ENCODE results near the gene FAM114A2. TPM values are rescaled to one million over a fixed set of nuclear protein-coding genes. Genes with fewer than 3 reads are reported as not detected.
A peak's percentile ranks its signal among the peaks of the same experiment; 100 is the strongest.
"Not testable (repeated sequence)": the region's sequence is repeated elsewhere in the genome, so short reads cannot be mapped to it uniquely, and the experiment has no call there.

FAM114A2 gene
- total and polyA plus RNA-seq, 10 donors: 6.3 to 37.3 (median 31.7) TPM

GRCh38 chr5:154076240-154076922 lies 37.7 kb upstream of the FAM114A2 start:
- no peak for TF ChIP-seq CTCF (IDR thresholded peaks at IDR 0.05 in 8 of 11, conservative IDR thresholded peaks at IDR 0.05 in 3 of 11)
- no peak for TF ChIP-seq POLR2AphosphoS5 (IDR thresholded peaks at IDR 0.05)
- TF ChIP-seq POLR2A (IDR thresholded peaks at IDR 0.05): no peak
- WGBS, 5 donors: 80 to 92% (median 87%) methylated on average over 5 of the region's 5 CpGs
- Histone ChIP-seq H3K27ac (no peak overlapping the region), H3K27me3 (replicated peaks in 1 of 7) (no peaks in the 10 kb centered on the region), H3K9me3 (no peaks in the 10 kb centered on the region), H3K4me3 (no peak overlapping the region), H3K4me1 (peaks cover 2 to 46% (median 18%) of the 10 kb centered on the region in 6 donors), H3K36me3 (no peaks in the 10 kb centered on the region)
- no peak for DNase-seq
- intact Hi-C loops (cut with DNase I; ENCODE audit: low total_unique reads): no loop called here

- WGBS, 5 donors: 43 to 50% (median 45%) methylated on average over 18 of the region's 18 CpGs
- peak; percentile 95 for DNase-seq
- intact Hi-C loops (cut with DNase I; ENCODE audit: low total_unique reads): loop anchor here (5.0 kb wide), 2 partner anchors 105 to 330 kb away; no protein-coding TSS in a partner anchor
- TF ChIP-seq POLR2A (IDR thresholded peaks at IDR 0.05): no peak
- TF ChIP-seq CTCF (IDR thresholded peaks at IDR 0.05 in 8 of 11, conservative IDR thresholded peaks at IDR 0.05 in 3 of 11): peak; percentile 83 to 95 (median 93)
- TF ChIP-seq POLR2AphosphoS5 (IDR thresholded peaks at IDR 0.05): peak in 2 of 3 donors; percentile 26 to 40
- peaks cover under 1 to 33% (median 8%) of the 10 kb centered on the region in 6 donors for H3K4me1 ChIP-seq
- H3K4me3 ChIP-seq: no peak overlapping the region
- no peak overlapping the region for H3K27ac ChIP-seq
- no peaks in the 10 kb centered on the region for H3K9me3 ChIP-seq
- H3K27me3 ChIP-seq (replicated peaks in 1 of 7): no peaks in the 10 kb centered on the region
- H3K36me3 ChIP-seq: no peaks in the 10 kb centered on the region
Measured at GRCh38 chr5:154072414-154073171, 33.9 kb upstream of the FAM114A2 start.

GRCh38 chr5:154071799-154072413 lies 33.2 kb upstream of the FAM114A2 start:
- no peak overlapping the region for H3K4me3 ChIP-seq
- H3K27ac ChIP-seq: no peak overlapping the region
- TF ChIP-seq CTCF (IDR thresholded peaks at IDR 0.05 in 8 of 11, conservative IDR thresholded peaks at IDR 0.05 in 3 of 11) (no peak), POLR2AphosphoS5 (IDR thresholded peaks at IDR 0.05) (no peak), POLR2A (IDR thresholded peaks at IDR 0.05) (no peak)
- no peaks in the 10 kb centered on the region for H3K36me3 ChIP-seq
- no peaks in the 10 kb centered on the region for H3K27me3 ChIP-seq (replicated peaks in 1 of 7)
- H3K4me1 ChIP-seq: peaks cover 0 to 27% (median 8%) of the 10 kb centered on the region in 6 donors
- no peaks in the 10 kb centered on the region for H3K9me3 ChIP-seq
- DNase-seq: no peak
- 49 to 52% (median 49%) methylated on average over 2 of the region's 2 CpGs for WGBS, 5 donors
- intact Hi-C loops (cut with DNase I; ENCODE audit: low total_unique reads): loop anchor here (5.0 kb wide), 2 partner anchors 105 to 330 kb away; no protein-coding TSS in a partner anchor

GRCh38 chr5:154069854-154070253 lies 31.1 kb upstream of the FAM114A2 start:
- H3K9me3 ChIP-seq; H3K27ac ChIP-seq; H3K27me3 ChIP-seq (replicated peaks in 1 of 7); H3K4me3 ChIP-seq; H3K36me3 ChIP-seq; DNase-seq: not testable (repeated sequence)
- intact Hi-C loops (cut with DNase I; ENCODE audit: low total_unique reads): loop anchor here (5.0 to 10.0 kb wide), 3 partner anchors 95 to 332 kb away; no protein-coding TSS in a partner anchor
- WGBS, 5 donors: 83 to 94% (median 90%) methylated on average over 5 of the region's 5 CpGs
- peaks cover 0 to 12% (median 8%) of the 10 kb centered on the region in 6 donors for H3K4me1 ChIP-seq

Data from spleen (tissue), 11 donors.